NCI-H345 treated with DMSO at 0.1 percent for 48 hours (cell line): Measurements from ENCODE around the gene ELF3.
"Not testable (repeated sequence)": the region's sequence is repeated elsewhere in the genome, so short reads cannot be mapped to it uniquely, and the experiment has no call there.

ENCODE experiments used
- DNase-seq: peaks from one replicate; lab custom pipeline; 2025; ENCODE audit not compliant: unreplicated experiment; lab: John Stamatoyannopoulos, UW

The ELF3 gene

DNA sequence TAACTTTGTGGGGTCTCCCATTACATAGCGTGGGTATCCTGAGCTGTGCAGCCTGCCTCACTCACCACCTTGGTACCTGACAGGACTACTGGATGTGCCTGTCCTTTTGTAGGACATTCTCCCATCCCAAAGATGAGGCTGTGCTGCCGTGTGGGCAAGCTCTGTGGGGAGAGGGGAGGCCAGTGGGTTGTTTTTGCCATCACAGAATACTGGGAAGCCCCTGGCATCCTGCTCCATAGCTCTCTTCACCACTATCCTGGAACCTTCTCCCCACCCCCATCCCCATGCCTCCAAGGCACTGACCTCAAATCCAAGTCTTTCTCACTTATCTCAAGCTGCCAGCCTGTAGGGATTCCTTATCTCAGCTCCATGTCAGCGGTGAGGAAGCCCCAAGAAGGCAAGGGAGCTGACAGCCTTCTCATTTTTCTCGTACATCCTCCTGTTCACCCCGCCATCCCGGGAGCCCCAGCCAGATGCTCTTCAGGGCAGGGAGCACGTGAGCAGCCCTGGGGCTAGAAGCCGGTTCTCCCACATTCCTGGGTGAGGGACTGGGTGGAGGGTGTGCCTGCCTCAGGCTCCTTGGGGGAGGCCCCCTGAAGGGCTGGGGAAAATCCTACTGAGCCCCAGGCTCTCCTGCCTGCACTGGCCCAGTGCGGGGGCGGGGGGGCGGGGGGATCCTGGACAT, 2.4 kb upstream of the ELF3 start:
- peak; percentile 22 for DNase-seq

DNA sequence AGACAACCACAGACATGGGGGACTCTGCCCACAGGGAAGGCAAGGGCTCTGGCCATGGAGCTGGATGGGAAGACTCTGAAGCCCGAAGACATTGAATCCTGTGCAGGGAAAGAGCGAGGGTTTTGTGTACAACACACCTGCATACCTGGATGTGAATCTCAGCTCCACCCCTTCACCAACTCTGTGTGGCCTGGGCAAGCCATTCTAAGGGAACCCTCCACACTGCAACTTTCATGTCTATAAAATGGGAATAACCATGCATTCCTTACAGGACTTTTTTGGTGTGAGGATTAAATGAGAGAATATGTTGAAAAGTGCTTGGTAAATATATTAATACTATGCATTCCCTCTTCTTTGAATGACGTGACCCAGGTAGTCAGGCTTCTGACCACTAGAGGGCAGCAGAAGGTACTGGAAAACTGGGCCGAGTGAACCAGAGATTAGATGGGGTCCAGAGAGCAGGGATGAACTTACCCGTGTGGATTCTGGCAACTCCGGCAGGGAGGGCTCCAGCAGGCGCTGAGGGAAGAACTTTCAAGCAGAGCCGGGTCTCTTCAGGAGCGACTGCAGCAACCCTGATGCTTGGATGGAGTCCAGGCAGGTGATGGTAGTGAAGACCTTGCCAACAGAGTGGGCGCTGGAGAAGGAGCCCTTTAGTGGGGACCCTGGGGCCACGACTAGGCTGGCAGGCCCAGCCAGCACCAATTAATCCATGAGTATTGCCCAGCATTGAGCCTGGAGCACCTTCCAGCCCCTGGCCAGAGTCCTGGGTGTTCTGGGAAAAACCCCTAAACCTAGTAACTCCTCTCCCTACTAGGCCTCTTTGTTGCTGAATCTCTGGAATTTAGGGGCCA, 834 bp upstream of the ELF3 start:
- peak; percentile 78 for DNase-seq

DNA sequence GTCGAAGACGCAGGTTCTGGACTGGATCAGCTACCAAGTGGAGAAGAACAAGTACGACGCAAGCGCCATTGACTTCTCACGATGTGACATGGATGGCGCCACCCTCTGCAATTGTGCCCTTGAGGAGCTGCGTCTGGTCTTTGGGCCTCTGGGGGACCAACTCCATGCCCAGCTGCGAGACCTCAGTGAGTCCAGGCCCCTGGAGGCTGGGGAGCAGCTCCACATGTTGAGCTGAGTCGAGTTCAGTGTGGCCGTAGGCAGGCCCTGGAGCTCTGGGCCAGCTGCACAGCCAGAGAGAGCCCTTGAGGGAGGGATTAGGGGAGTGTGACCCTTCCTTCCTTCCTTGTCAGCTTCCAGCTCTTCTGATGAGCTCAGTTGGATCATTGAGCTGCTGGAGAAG, 1.6 kb downstream of the ELF3 start:
- DNase-seq: no peak

DNA sequence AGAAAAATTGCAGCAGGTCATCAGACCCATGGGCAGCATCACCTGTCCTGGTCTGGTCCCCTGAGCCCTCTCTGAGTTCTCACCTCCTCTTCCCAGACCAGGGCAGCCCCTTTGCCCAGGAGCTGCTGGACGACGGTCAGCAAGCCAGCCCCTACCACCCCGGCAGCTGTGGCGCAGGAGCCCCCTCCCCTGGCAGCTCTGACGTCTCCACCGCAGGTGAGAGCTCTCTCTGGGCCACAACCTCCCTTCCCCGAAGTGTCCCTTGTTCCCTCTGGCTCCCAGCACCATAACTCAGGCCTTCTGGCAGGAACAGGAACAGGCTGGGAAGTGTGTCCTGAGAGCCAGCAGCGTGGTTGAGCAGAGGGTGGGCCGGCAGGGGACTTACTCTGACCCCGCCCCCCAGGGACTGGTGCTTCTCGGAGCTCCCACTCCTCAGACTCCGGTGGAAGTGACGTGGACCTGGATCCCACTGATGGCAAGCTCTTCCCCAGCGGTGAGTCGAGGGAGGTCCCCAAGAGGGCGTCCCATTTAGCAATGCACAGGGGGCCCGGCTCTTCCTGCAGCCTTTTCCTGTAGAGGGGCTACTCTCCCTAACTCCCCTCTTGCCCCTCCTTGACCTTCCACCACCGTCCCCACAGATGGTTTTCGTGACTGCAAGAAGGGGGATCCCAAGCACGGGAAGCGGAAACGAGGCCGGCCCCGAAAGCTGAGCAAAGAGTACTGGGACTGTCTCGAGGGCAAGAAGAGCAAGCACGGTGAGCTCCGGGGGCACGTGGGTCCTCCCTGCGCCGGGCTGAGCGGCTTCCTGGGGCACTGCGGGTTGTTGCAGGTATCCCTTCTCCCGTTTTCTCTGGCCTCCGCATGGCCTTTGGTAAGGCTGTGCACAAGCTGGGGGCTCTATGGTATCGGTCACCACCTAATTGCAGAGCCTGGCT, 2.4 kb downstream of the ELF3 start:
- no peak for DNase-seq

DNA sequence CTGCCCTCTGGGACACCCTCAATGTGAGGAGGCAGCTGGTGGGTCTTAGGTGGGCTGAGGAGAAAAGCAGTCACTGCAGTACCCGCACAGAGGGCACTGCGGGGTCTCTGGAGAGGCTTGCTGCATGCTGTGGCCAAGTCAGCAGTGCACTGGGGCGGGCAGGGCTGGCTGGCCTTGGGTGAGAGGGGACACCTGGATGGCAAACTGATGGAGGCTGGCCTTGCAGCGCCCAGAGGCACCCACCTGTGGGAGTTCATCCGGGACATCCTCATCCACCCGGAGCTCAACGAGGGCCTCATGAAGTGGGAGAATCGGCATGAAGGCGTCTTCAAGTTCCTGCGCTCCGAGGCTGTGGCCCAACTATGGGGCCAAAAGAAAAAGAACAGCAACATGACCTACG, 3.2 kb downstream of the ELF3 start:
- no peak for DNase-seq

DNA sequence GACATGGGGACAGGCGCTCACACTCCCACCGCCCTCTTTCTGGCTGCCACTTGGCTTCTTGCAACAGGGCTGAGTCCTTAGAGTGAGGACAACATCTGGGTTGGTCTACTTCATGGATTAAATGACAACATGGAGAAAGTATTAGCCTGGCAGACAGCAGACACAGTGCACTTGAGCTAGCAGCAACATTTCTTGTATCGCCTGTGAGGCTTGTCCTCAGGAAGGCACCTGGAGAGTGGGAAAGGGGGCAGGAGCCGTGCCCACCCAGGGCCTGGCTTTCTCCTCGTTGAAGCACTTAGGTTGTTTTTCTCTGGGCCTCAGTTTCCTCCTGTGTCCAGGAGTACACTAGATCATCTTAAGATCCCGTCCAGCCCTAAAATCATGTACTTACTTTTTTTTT, 3.7 kb downstream of the ELF3 start:
- no peak for DNase-seq

DNA sequence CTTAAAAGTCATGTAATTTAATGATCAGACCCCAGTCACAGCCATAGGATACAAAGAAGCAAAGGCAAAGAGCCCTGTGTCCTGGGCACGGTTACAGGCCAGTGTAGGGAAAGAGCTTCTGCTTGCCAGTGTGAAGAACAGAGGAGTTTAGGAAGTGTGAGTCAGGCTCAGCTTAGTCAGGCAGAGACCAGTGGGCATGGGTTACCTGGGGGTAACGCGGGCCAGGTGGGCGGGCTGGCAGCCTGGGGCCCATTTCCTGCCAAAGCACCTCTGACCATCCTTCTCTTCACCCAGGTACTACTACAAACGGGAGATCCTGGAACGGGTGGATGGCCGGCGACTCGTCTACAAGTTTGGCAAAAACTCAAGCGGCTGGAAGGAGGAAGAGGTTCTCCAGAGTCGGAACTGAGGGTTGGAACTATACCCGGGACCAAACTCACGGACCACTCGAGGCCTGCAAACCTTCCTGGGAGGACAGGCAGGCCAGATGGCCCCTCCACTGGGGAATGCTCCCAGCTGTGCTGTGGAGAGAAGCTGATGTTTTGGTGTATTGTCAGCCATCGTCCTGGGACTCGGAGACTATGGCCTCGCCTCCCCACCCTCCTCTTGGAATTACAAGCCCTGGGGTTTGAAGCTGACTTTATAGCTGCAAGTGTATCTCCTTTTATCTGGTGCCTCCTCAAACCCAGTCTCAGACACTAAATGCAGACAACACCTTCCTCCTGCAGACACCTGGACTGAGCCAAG, 4.7 kb downstream of the ELF3 start:
- DNase-seq: no peak

DNA sequence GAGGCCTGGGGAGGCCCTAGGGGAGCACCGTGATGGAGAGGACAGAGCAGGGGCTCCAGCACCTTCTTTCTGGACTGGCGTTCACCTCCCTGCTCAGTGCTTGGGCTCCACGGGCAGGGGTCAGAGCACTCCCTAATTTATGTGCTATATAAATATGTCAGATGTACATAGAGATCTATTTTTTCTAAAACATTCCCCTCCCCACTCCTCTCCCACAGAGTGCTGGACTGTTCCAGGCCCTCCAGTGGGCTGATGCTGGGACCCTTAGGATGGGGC, 5.2 kb downstream of the ELF3 start:
- no peak for DNase-seq

DNA sequence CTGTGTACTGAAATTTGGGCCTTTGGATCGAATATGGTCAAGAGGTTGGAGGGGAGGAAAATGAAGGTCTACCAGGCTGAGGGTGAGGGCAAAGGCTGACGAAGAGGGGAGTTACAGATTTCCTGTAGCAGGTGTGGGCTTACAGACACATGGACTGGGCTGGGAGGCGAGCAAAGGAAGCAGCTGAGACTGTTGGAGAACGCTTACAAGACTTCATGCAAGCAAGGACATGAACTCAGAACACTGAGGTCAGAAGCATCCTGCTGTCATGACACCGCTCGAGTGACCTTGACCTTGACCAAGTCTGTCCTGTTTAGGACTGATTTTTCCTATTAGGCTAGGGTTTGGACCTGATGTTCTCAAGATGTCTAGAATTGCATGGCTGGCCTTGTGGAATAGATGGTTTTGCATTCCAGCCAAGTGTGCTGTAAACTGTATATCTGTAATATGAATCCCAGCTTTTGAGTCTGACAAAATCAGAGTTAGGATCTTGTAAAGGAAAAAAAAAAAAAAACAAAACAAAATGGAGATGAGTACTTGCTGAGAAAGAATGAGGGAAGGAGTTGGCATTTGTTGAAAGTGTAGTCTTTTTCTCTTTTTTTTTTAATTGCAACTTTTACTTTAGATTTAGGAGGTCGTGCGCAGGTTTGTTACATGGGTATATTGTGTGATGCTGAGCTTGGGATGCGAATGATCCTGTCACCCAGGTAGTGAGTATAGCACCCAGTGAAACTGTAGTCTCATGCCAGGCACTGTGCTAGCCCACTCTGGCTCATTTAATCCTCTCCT, 5.8 kb downstream of the ELF3 start:
- DNase-seq: no peak

DNA sequence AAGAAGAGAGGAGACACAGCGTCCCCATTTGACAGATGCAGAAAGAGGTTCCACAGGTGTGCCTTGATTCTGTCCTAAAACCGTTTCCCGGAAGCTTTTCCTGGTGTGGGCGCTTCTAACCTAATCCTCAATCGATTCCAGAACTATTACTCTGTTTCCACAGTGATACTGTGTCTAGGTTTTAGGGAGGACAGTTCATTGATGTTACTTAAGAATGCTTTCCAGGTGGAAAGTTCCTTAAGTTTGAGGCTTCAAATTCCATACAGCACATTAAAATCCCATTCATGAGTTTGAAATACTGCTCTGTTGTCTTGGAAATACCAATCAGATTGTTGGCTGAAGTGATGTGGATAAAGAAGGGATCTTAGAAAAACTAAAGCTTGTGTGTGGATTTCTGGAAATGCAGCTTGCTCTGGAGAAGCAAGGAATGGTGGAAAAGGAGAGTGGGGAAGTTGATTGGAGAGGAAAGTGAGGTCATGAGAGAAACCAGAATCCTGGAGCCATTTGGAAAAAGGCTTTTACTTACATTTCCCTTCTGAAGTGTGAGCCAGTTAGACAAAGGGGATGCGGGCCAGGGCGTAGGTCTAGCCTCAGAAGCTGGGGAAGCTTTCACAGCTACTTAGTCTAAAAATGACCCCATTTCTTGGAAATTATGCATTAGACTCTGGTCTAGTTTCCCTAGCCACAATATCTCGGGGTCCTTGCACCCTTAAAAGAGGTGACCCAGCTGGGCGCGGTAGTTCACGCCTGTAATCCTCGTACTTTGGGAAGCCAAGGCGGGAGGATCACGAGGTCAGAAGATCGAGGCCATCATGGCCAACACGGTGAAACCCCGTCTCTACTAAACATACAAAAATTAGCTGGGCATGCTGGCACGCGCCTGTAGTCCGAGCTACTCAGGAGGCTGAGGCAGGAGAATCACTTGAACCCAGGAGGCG, 6.7 kb downstream of the ELF3 start:
- DNase-seq: no peak

DNA sequence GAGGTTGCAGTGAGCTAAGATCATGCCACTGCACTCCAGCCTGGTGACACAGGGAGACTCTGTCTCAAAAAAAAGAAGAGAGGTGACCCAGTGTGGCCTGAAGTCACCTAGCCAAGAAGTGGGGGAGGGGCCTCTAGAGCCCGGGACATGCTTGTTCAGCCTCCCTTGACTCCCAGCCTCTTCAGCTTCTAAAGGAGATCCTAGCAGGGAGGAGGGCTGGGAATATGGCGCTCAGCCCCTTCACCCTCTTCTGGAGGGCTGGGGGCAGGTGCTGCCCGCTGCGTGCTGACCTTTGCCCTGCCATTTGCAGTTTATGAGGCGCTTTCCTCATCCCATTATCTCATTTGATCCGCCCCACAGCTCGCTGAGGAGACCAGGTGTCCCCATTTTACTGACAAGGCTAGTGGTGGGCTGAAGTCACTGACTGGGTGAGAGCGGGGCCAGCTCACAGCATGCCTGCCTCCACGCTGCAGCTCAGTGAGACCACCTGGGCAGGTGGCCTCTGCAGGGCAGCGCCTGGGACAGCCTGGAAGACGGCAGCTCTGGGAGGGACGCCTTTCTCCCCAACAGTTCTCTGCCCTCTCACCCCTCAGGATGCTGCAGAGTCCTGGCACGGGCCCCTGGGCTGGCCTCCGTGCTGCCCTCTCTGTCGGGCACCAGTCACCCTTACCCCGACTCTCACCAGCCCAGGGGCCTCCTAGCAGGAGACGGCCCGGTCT, 7.5 kb downstream of the ELF3 start:
- DNase-seq: no peak

DNA sequence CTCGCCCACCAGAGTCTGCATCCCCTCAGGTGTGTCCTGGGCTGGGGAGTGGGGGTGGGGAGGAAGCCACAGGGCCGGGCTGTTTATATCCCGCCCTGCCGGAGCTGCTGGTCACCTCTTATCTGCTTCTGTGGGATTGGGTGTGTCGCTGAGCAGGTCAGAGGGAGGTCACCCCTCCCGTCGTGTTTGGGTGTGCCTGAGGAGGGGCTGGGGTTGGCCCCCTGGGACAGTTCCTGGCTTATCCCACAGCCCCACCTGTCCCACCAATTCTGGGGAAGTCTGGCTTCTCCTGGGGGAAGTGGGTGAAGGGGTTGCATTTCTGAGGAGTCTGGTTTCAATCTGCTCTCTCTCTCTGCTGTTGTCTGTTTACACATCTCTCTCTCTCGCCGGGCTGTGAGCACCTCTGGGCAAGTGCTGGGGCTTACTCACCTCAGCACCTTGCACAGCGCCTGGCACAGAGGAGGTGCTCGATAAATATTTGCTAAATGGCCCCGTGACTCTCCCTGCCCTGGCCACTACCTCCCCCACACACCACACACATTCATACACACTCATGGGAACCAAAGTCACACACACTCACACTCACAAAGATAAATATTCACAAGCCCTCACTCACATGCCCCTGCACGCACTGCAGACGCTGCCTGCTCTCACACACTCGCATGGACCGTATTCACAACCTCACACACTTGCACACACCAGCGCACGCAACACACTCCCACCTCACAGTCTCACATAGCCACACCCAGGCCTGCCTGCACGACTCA, 8.3 kb downstream of the ELF3 start:
- DNase-seq: peak; percentile 51

DNA sequence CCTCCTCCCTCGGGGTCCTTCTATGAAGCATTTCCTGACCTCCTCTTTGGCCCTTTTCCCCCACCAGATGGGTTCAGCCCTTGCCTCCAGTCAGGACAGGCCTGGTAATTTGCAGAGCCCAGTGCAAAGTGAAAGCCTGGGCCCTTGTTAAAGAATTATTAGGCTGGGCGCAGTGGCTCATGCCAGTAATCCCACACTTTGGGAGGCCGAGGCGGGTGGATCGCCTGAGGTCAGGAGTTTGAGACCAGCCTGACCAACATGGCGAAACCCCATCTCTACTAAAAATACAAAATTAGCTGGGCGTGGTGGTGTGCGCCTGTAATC, 8.8 kb downstream of the ELF3 start:
- DNase-seq: not testable (repeated sequence)

DNA sequence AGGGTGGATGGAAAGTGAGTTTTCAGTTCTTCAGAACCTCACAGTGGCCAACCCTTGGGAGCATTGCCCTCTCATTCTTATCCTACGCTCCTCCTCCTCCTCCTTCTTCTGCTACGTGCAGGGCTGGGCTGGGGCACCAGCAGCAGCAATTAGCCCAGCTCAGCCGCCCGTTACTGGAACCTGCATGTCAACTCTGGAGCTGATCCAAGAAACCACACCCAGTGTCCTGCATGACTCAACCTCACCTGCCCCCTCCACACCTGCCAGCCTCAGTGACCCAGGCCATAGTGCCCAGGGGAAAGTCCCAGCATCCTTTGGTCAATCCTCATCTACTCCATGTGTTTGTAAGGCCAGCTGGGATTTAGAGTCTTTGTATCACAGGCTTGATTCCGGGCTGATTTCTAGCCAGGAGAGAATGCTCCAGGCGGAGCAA, 12.6 kb downstream of the ELF3 start:
- peak; percentile 46 for DNase-seq

DNA sequence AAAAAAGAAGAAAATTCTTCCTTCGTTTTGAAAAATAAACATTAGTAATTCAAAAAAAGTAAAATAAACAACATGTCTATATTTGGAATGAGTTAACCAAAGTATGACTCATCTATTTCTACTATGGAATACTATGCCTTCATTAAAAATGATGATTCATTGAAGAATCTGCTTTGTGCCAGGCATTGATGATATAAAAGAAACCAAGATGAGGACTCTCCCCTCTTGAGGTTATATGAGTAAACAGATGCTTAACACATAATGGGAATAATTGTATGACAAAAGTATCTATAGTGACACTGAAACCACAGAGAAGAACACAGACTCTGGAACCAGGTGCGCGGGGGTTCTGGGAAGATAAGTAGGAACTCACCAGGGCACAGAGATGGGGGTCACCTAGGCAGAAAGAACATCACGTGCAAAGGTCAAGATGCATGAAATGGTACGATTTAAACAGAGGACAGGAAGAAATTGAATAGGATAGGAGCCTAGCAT, 18.8 kb downstream of the ELF3 start:
- peak; percentile 33 for DNase-seq

DNA sequence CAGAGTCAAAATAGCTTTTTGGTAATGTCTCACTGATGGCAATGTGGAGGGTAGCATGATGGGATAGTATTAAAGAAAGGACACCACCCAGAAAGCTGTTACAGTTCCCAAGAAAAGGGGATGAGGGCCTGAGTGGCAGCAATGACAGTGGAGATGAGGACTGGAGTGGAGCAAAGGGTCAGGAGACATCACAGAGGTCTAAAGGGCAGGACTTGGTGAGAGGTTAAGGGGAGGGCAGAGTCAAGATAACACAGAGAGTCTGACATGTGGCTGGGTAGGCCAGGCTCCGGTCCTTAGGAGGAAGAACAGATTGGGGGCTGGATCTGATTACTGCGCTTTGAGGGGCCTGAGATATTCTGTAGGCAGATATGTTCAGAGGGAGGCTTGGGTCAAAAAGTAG, 19.3 kb downstream of the ELF3 start:
- DNase-seq: no peak

DNA sequence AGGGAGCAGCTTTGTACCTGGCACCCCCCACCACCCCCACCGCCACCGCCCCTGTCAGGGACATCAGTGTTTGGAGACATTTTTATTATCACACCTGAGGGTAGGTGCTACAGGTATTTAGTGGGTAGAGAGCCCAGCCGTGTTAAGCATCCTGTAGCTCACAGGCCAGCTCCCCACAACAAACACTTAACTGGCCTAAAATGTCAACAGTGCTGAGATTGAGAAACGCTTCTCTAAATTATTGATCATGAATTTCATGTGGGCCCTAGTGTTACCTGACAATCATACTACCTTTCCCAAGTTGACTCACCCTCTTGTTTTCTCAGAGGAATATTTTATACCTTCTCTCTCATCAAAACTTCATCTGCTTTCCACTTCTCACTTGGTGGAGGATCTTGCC, 21.4 kb downstream of the ELF3 start:
- no peak for DNase-seq
